OCI-LY7 (cell line): Measurements from ENCODE around the gene SERGEF.

Source experiments
- EZH2phosphoT487 ChIP-seq: fragments of 200-600 bp; sonication (generic); IDR thresholded peaks from 2 replicates; pipeline ENCODE4 v1.6.1; 2018; ENCODE audit warnings: low read depth, borderline replicate concordance, mild to moderate bottlenecking, mixed run types, antibody characterized with exemption, low read length, moderate library complexity, mixed read lengths
- TF ChIP-seq, protein P1 (sequence below): fragments of 200-600 bp; sonication (generic); conservative IDR thresholded peaks from 2 replicates; pipeline ENCODE4 v1.5.1; 2014; ENCODE audit warnings: mild to moderate bottlenecking, antibody characterized with exemption, low read length, moderate library complexity, mixed read lengths

- TF ChIP-seq, protein P1, sequence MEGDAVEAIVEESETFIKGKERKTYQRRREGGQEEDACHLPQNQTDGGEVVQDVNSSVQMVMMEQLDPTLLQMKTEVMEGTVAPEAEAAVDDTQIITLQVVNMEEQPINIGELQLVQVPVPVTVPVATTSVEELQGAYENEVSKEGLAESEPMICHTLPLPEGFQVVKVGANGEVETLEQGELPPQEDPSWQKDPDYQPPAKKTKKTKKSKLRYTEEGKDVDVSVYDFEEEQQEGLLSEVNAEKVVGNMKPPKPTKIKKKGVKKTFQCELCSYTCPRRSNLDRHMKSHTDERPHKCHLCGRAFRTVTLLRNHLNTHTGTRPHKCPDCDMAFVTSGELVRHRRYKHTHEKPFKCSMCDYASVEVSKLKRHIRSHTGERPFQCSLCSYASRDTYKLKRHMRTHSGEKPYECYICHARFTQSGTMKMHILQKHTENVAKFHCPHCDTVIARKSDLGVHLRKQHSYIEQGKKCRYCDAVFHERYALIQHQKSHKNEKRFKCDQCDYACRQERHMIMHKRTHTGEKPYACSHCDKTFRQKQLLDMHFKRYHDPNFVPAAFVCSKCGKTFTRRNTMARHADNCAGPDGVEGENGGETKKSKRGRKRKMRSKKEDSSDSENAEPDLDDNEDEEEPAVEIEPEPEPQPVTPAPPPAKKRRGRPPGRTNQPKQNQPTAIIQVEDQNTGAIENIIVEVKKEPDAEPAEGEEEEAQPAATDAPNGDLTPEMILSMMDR, result no peak
- no peak for TF ChIP-seq EZH2phosphoT487
These were observed 207.8 kb downstream of the SERGEF start for GRCh38 chr11:17805043-17805442.
